CD4-positive, alpha-beta T cell (primary cell): ENCODE data around the gene FGF9. TPM values are rescaled to one million over a fixed set of nuclear protein-coding genes. Genes with fewer than 3 reads are reported as not detected.

Experiments used
- ATAC-seq: fragments of 200-7000 bp; cut with Tn5 transposase; one replicate; pipeline ENCODE4 v1.10.0; 2022; ENCODE audit warnings: mild to moderate bottlenecking; ENCODE audit not compliant: poor library complexity
- CTCF ChIA-PET: fragments of 350-600 bp; sonication (Branson Sonifier 250); formaldehyde crosslinking; loops from one replicate; lab custom pipeline; 2021; ENCODE audit warnings: antibody characterized with exemption, inconsistent platforms; lab: Charles Lee
- POLR2A ChIA-PET: fragments of 350-600 bp; sonication (Branson Sonifier 250); formaldehyde crosslinking; loops from one replicate; lab custom pipeline; 2021; ENCODE audit warnings: antibody characterized with exemption, inconsistent platforms; lab: Charles Lee
- DNase-seq, 14 experiments: peaks; one replicate each; pipeline ENCODE4 v3.0.0-alpha.2; 2013 to 2020; ENCODE audit warnings: mixed read lengths in 2 of 14
- H3K27ac ChIP-seq, 2 donors: one replicate each; pipeline versions ENCODE4 v1.5.1 to v1.7.0; 2013; ENCODE audit warnings: low read length in 2 of 2, low read depth in 1 of 2, mild to moderate bottlenecking in 1 of 2
- H3K27me3 ChIP-seq, 2 experiments: 1 replicate in 1 of 2; 2 replicates in 1 of 2; pipeline versions ENCODE4 v1.6.1 to v1.7.0; 2013; ENCODE audit warnings: low read length in 2 of 2, control low read depth in 1 of 2, mild to moderate bottlenecking in 1 of 2, moderate library complexity in 1 of 2; ENCODE audit not compliant: insufficient read depth in 2 of 2, control insufficient read depth in 1 of 2
- H3K36me3 ChIP-seq: one replicate; pipeline ENCODE4 v1.6.1; 2013; ENCODE audit warnings: low read length, control low read depth; ENCODE audit not compliant: insufficient read depth
- H3K4me1 ChIP-seq: one replicate; pipeline ENCODE4 v1.6.1; 2013; ENCODE audit warnings: low read length, control low read depth; ENCODE audit not compliant: insufficient read depth
- H3K4me3 ChIP-seq: one replicate; pipeline ENCODE4 v1.5.1; 2013; ENCODE audit warnings: mild to moderate bottlenecking, low read length, moderate library complexity
- H3K9me3 ChIP-seq, 2 experiments: 1 replicate in 1 of 2; 2 replicates in 1 of 2; pipeline versions ENCODE4 v1.6.1 to v1.7.0; 2013; ENCODE audit warnings: low read length in 2 of 2, mild to moderate bottlenecking in 2 of 2, control low read depth in 1 of 2, moderate library complexity in 1 of 2; ENCODE audit not compliant: control insufficient read depth in 1 of 2, insufficient read depth in 1 of 2
- H3K27ac Mint-ChIP-seq: one replicate; pipeline ENCODE4 v1.8.0; 2020; ENCODE audit warnings: mixed read lengths
- H3K27me3 Mint-ChIP-seq: one replicate; pipeline ENCODE4 v1.8.0; 2021; ENCODE audit warnings: mixed read lengths
- H3K36me3 Mint-ChIP-seq: one replicate; pipeline ENCODE4 v1.8.0; 2021; ENCODE audit warnings: low read depth, mixed read lengths
- H3K4me1 Mint-ChIP-seq: one replicate; pipeline ENCODE4 v1.8.0; 2021; ENCODE audit warnings: low read depth, mixed read lengths
- H3K4me3 Mint-ChIP-seq: one replicate; pipeline ENCODE4 v1.8.0; 2020; ENCODE audit warnings: mild to moderate bottlenecking, mixed read lengths
- H3K9me3 Mint-ChIP-seq: one replicate; pipeline ENCODE4 v1.8.0; 2020; ENCODE audit warnings: mixed read lengths
- intact Hi-C, 2 experiments: fragments of 100-400 bp; cut with DNase I in 1 of 2; cut with micrococcal nuclease in 1 of 2; formaldehyde crosslinking; loops; one replicate each; pipeline versions ENCODE4 v1.15.1 to v1.9.0; 2023 to 2025; cut with DNase I, micrococcal nuclease
- total RNA-seq, 174 experiments: library from RNA in 2 of 174; stranded (reverse) in 2 of 174; gene quantifications; one replicate each; pipeline ENCODE4 v1.2.3 and lab custom pipeline; 2021 to 2026
- TF ChIP-seq, protein P1 (sequence below): fragments of 200-600 bp; IDR thresholded peaks from one replicate; pipeline ENCODE4 v1.8.0; 2022; ENCODE audit warnings: antibody characterized with exemption, mild to moderate bottlenecking

The FGF9 gene
- total RNA-seq, 2 experiments from 2014 or later = 2.2 to 3.4 TPM

DNA sequence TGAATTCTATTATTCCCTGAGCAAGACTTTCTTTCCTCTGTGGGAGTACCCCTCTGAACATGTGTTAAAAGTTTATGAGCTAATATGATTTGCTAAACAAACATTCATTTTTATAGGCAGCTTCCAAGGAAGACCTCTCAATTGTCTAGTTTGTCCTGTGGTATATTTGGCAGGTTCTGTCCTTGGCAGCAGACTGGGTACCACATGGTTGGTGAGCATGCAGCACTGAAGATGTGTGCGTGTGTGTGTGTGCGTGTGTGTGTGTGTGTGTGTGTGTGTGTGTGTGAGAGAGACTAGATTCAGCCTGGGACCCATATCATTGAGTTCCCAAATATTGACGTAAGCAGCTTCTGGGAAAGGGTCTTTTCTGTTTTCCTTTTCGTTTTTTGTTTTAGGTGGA is 24.0 kb downstream of the FGF9 start:
- no peak overlapping the region for H3K4me3 Mint-ChIP-seq
- ChIA-PET CTCF (no interaction called here), POLR2A (interaction anchor here (1.0 kb wide), 1 partner anchor 22 kb away, joined by 3 read pairs; no protein-coding TSS in a partner anchor)
- ATAC-seq (no peak), DNase-seq (no peak)
- H3K27me3 Mint-ChIP-seq = no peaks in the 10 kb centered on the region
- Histone ChIP-seq H3K4me1 (no peaks in the 10 kb centered on the region), H3K4me3 (no peak overlapping the region), H3K27ac (no peak overlapping the region), H3K27me3 (peaks cover 0 to 3% of the 10 kb centered on the region in 2 experiments), H3K36me3 (no peaks in the 10 kb centered on the region), H3K9me3 (no peaks in the 10 kb centered on the region)
- H3K36me3 Mint-ChIP-seq = no peaks in the 10 kb centered on the region
- H3K27ac Mint-ChIP-seq = no peak overlapping the region
- no peaks in the 10 kb centered on the region for H3K4me1 Mint-ChIP-seq
- TF ChIP-seq, protein P1, sequence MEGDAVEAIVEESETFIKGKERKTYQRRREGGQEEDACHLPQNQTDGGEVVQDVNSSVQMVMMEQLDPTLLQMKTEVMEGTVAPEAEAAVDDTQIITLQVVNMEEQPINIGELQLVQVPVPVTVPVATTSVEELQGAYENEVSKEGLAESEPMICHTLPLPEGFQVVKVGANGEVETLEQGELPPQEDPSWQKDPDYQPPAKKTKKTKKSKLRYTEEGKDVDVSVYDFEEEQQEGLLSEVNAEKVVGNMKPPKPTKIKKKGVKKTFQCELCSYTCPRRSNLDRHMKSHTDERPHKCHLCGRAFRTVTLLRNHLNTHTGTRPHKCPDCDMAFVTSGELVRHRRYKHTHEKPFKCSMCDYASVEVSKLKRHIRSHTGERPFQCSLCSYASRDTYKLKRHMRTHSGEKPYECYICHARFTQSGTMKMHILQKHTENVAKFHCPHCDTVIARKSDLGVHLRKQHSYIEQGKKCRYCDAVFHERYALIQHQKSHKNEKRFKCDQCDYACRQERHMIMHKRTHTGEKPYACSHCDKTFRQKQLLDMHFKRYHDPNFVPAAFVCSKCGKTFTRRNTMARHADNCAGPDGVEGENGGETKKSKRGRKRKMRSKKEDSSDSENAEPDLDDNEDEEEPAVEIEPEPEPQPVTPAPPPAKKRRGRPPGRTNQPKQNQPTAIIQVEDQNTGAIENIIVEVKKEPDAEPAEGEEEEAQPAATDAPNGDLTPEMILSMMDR = no peak
- intact Hi-C loops = no loop called here
- H3K9me3 Mint-ChIP-seq = no peaks in the 10 kb centered on the region

DNA sequence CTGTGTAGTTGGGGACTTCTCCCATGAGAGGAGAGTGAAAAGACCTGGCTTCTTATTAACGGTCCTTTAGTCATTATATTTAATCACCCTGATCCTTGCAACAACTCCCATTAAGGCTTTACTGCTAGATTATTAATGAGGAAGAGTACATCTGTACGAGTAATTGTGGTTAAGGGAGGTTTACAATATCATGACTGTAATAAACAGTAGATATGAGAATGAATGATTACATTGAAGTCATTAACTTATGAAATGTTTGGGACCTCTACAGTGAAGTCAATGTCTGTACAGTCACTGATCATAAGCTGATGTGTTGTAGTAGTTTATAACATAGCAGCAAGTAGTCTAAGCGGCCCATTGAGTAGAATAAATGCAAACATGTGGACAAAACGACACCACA is 24.7 kb downstream of the FGF9 start:
- TF ChIP-seq, protein P1 = no peak
- ATAC-seq (no peak), DNase-seq (no peak)
- Histone ChIP-seq H3K4me1 (no peaks in the 10 kb centered on the region), H3K27me3 (peaks cover 0 to 3% of the 10 kb centered on the region in 2 experiments), H3K36me3 (no peaks in the 10 kb centered on the region), H3K4me3 (no peak overlapping the region), H3K9me3 (no peaks in the 10 kb centered on the region), H3K27ac (no peak overlapping the region)
- no peaks in the 10 kb centered on the region for H3K9me3 Mint-ChIP-seq
- H3K27me3 Mint-ChIP-seq = peaks cover 4% of the 10 kb centered on the region
- ChIA-PET CTCF (no interaction called here), POLR2A (no interaction called here)
- intact Hi-C loops = no loop called here
- no peaks in the 10 kb centered on the region for H3K36me3 Mint-ChIP-seq
- no peaks in the 10 kb centered on the region for H3K4me1 Mint-ChIP-seq
- no peak overlapping the region for H3K4me3 Mint-ChIP-seq
- no peak overlapping the region for H3K27ac Mint-ChIP-seq

DNA sequence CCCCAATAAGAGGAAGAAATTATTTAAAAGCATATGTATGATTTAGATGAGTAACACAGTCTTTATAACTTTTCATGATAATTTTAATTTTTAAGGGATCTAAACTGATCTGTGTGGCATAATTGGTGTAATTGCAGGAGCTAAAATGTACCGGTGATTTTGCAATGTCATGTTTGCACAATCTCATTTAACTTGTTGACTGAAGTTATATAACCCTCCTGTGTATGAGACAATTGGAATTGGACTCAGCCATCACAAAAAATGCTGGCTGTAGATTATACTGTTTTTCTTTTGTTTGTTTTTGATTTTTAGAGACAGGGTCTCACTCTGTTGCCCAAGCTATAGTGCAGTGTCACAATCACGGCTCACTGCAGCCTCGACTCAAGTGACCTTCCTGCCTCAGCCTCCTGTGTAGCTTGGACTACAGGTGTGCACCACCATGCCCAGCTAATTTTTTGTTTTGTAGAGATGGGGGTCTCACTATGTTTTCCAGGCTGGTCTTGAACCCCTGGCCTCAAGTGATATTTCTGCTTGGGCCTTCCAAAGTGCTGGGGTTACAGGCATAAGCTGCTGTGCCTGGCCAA is 26.1 kb downstream of the FGF9 start:
- Histone ChIP-seq H3K27me3 (peaks cover 0 to 3% of the 10 kb centered on the region in 2 experiments), H3K9me3 (no peaks in the 10 kb centered on the region), H3K27ac (no peak overlapping the region), H3K36me3 (no peaks in the 10 kb centered on the region), H3K4me1 (no peaks in the 10 kb centered on the region), H3K4me3 (no peak overlapping the region)
- DNase-seq (no peak), ATAC-seq (no peak)
- Mint-ChIP-seq H3K27ac (no peak overlapping the region), H3K9me3 (no peaks in the 10 kb centered on the region), H3K27me3 (peaks cover 4% of the 10 kb centered on the region), H3K4me3 (no peak overlapping the region), H3K4me1 (no peaks in the 10 kb centered on the region), H3K36me3 (no peaks in the 10 kb centered on the region)
- ChIA-PET CTCF (no interaction called here), POLR2A (no interaction called here)
- TF ChIP-seq, protein P1 = no peak
- intact Hi-C loops = no loop called here
